T-helper 2 cell treated with Interferon-gamma antibody and Interleukin-4, amounts not matched to agents 5 μg/mL and 100 μg/mL, for 36 hours (primary cell): ENCODE measurements around the gene FHL1.
"Not testable (repeated sequence)": the region's sequence is repeated elsewhere in the genome, so short reads cannot be mapped to it uniquely, and the experiment has no call there.

Source experiments
- DNase-seq: peaks from one replicate; pipeline ENCODE4 v3.0.0; 2021; ENCODE audit warnings: low spot score
- H3K27ac Mint-ChIP-seq: one replicate; pipeline ENCODE4 v1.8.0; 2021; ENCODE audit warnings: mild to moderate bottlenecking, mixed read lengths
- H3K27me3 Mint-ChIP-seq: one replicate; pipeline ENCODE4 v1.8.0; 2021; ENCODE audit warnings: low read depth, mixed read lengths
- H3K36me3 Mint-ChIP-seq: one replicate; pipeline ENCODE4 v1.8.0; 2021; ENCODE audit warnings: low read depth, mixed read lengths
- H3K4me1 Mint-ChIP-seq: one replicate; pipeline ENCODE4 v1.8.0; 2021; ENCODE audit warnings: low read depth, mixed read lengths
- H3K4me3 Mint-ChIP-seq: one replicate; pipeline ENCODE4 v1.8.0; 2022; ENCODE audit warnings: mild to moderate bottlenecking, moderate library complexity, mixed read lengths
- H3K9me3 Mint-ChIP-seq: one replicate; pipeline ENCODE4 v1.8.0; 2021; ENCODE audit warnings: mixed read lengths

Gene FHL1

DNA sequence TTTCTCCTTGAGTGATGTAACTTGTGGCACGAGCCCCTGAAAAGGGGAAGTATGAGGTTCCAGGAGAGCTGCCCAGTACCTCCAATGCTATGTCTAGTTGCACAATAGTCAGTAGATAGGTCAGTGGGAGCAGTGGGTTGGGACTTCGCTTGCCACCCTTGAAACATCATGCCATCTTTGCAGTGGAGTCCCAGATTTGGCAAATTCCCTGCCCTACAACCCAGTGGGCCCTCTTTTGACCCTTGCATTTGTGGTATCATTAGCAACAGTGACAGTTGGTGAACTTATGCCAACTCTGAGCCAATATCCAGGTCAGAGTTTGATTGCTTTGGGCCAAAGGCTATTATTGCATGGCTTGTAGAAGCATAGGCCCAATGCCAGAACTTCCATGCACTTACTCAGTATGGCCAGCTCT, 12.3 kb downstream of the FHL1 start:
- Mint-ChIP-seq H3K36me3 (no peaks in the 10 kb centered on the region), H3K4me1 (peaks cover 16% of the 10 kb centered on the region), H3K27me3 (no peaks in the 10 kb centered on the region), H3K27ac (no peak overlapping the region), H3K9me3 (no peaks in the 10 kb centered on the region), H3K4me3 (no peak overlapping the region)
- no peak for DNase-seq

GRCh38 chrX:136162827-136163570, 15.7 kb downstream of the FHL1 start:
- Mint-ChIP-seq H3K27ac (no peak overlapping the region), H3K36me3 (no peaks in the 10 kb centered on the region), H3K4me3 (no peak overlapping the region), H3K27me3 (no peaks in the 10 kb centered on the region), H3K4me1 (peaks cover 4% of the 10 kb centered on the region), H3K9me3 (no peaks in the 10 kb centered on the region)
- DNase-seq = peak; percentile 14

DNA sequence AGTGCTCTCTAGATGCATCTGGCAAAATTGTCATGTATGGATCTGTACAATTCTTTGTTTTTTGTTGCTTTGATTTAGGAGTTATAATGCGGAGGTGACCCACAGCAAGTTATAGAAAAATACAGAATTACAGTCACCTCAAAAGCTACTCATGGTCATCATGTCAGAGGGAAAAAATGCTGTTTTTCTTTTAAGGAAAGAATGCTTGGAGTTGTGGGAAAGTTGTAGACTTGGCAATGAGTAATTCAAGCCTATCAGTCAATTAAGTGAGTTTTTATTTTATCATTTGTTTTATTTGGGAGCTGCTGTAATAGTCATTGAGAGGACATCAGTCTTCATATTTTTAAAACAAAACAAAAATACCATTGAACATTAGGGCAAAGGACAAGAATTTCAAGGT, 16.4 kb downstream of the FHL1 start:
- H3K4me3 Mint-ChIP-seq = no peak overlapping the region
- no peaks in the 10 kb centered on the region for H3K9me3 Mint-ChIP-seq
- H3K27me3 Mint-ChIP-seq = no peaks in the 10 kb centered on the region
- no peak overlapping the region for H3K27ac Mint-ChIP-seq
- DNase-seq = no peak
- peaks cover 1% of the 10 kb centered on the region for H3K4me1 Mint-ChIP-seq
- no peaks in the 10 kb centered on the region for H3K36me3 Mint-ChIP-seq

- Mint-ChIP-seq H3K27me3 (no peaks in the 10 kb centered on the region), H3K27ac (no peak overlapping the region), H3K9me3 (no peaks in the 10 kb centered on the region), H3K4me3 (no peak overlapping the region), H3K4me1 (peaks cover 1% of the 10 kb centered on the region), H3K36me3 (no peaks in the 10 kb centered on the region)
- DNase-seq = no peak
These were observed 18.1 kb downstream of the FHL1 start for GRCh38 chrX:136165406-136165805.

DNA sequence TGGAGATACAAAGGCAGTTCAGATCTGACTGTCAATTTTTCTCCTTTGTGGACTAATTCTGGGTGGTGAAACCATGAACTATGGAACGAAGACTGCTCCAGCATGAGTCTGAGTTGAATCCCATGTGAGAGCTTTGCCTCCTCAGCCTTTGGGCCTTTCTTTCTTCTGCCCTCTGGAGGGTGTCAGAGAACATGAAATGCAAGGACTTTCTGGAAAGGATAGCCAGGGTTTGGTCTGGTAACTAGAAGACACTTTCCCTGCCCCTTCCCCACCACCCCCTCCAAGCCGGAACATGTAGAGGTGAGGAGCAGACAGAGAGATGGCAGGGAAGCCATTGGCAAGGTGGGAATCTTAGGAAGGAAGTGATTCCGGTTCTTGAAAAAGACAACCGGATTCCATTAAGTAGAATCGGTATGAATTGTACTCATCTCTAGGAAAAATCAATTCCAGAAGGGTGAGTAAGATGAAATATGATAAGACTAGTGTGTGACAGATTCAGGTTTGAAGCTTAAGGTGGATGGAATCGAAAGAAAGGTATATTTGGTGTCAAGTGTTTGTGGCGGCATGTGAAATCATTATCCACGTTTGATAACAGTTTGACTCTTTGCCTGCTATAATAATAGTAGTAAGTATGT, 19.0 kb downstream of the FHL1 start:
- no peak for DNase-seq
- no peaks in the 10 kb centered on the region for H3K27me3 Mint-ChIP-seq
- H3K4me1 Mint-ChIP-seq = peaks cover 1% of the 10 kb centered on the region
- H3K36me3 Mint-ChIP-seq = no peaks in the 10 kb centered on the region
- no peak overlapping the region for H3K27ac Mint-ChIP-seq
- H3K4me3 Mint-ChIP-seq = no peak overlapping the region
- no peaks in the 10 kb centered on the region for H3K9me3 Mint-ChIP-seq

- not testable (repeated sequence) for H3K4me1 Mint-ChIP-seq
These were observed 20.7 kb downstream of the FHL1 start for GRCh38 chrX:136167989-136168388.

GRCh38 chrX:136168929-136169735, 21.8 kb downstream of the FHL1 start:
- no peaks in the 10 kb centered on the region for H3K9me3 Mint-ChIP-seq
- no peaks in the 10 kb centered on the region for H3K36me3 Mint-ChIP-seq
- no peak for DNase-seq
- no peaks in the 10 kb centered on the region for H3K27me3 Mint-ChIP-seq
- no peak overlapping the region for H3K27ac Mint-ChIP-seq
- peaks cover 1% of the 10 kb centered on the region for H3K4me1 Mint-ChIP-seq
- no peak overlapping the region for H3K4me3 Mint-ChIP-seq

More at GRCh38 chrX:136167989-136168388, 20.7 kb downstream of the FHL1 start:
- not testable (repeated sequence) for H3K27ac Mint-ChIP-seq, H3K9me3 Mint-ChIP-seq, DNase-seq, H3K4me3 Mint-ChIP-seq, H3K36me3 Mint-ChIP-seq, H3K27me3 Mint-ChIP-seq

DNA sequence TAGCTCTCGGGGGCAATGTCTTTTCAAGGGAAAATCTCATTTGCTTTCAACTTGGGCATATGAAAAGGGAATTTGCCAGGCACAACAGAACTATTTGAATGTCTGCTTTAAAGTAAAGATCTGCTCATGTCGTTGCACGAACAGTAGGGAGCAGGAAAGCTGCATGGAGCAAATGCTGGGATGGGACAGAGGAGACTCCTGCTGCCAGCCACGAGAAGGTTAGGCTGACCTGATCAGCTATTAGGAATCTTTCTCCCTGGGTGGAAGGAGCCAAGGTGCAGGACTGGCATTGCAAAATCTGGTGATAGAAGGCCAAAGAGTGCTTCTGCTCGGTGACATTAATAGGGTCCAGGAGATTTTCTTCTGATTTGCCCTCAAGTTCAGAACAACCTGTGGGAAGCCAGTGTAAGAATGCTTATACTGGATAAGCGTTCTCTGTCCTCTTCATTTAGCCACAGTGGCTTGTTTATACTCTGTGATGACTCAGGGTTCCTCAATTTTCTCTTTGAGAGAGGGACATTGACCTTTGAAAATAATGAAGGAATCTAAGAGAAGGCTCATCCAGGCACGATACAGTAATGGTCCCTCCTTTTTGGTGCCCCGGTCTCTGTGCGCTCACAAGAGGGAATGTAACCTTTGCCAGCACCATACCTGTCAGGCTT, 22.9 kb downstream of the FHL1 start:
- no peak overlapping the region for H3K27ac Mint-ChIP-seq
- DNase-seq = no peak
- no peaks in the 10 kb centered on the region for H3K36me3 Mint-ChIP-seq
- peaks cover 1% of the 10 kb centered on the region for H3K4me1 Mint-ChIP-seq
- no peak overlapping the region for H3K4me3 Mint-ChIP-seq
- no peaks in the 10 kb centered on the region for H3K27me3 Mint-ChIP-seq
- H3K9me3 Mint-ChIP-seq = no peaks in the 10 kb centered on the region

DNA sequence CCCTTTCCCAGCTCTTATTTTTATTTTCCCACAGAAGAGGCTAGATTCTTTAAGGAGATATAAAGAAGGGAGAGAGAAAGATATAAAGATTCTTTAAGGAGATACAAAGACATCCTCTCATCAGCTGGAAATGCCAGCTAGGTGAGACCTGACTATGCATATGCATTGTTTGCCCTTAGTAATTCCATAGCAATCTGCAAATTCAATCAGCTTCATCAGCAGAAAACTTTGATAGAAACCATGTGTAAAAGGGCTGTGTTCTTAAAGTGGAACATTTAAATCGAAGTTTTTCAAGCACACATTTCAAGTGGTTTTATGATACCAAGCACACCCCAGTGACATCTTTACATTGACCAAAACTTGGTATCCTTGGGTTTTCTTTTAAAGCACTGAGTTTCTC, 24.1 kb downstream of the FHL1 start:
- Mint-ChIP-seq H3K27me3 (no peaks in the 10 kb centered on the region), H3K27ac (no peak overlapping the region), H3K4me3 (no peak overlapping the region), H3K4me1 (no peaks in the 10 kb centered on the region), H3K9me3 (no peaks in the 10 kb centered on the region), H3K36me3 (no peaks in the 10 kb centered on the region)
- no peak for DNase-seq

- Mint-ChIP-seq H3K27ac (no peak overlapping the region), H3K27me3 (no peaks in the 10 kb centered on the region), H3K4me3 (no peak overlapping the region), H3K9me3 (no peaks in the 10 kb centered on the region), H3K36me3 (no peaks in the 10 kb centered on the region), H3K4me1 (no peaks in the 10 kb centered on the region)
- no peak for DNase-seq
These were observed 29.1 kb downstream of the FHL1 start for GRCh38 chrX:136176399-136176825.

- Mint-ChIP-seq H3K4me1 (no peaks in the 10 kb centered on the region), H3K4me3 (no peak overlapping the region), H3K36me3 (no peaks in the 10 kb centered on the region), H3K27me3 (no peaks in the 10 kb centered on the region), H3K9me3 (no peaks in the 10 kb centered on the region), H3K27ac (no peak overlapping the region)
- DNase-seq = no peak
These were observed 31.8 kb downstream of the FHL1 start for GRCh38 chrX:136179133-136179532.

DNA sequence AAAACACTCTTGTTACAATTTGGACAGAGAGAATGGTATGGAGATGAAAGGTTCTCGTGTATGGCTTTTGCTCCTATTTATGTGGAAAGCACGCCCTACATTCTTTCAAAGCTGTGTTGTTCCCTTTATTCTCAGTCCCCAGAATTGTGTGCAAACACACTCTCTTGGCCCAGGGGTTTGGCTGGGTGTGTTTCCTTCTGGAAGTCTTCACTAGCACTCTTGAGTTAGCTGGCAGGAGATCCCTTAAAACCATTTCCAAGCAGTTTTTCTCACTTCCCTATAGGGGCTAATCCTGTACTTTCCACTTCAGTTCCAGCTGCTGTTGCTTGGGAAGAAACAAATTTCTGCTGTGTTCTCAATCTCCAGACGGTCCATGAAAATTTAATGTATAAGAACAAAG, 35.1 kb downstream of the FHL1 start:
- no peak for DNase-seq
- Mint-ChIP-seq H3K27ac (no peak overlapping the region), H3K27me3 (no peaks in the 10 kb centered on the region), H3K36me3 (no peaks in the 10 kb centered on the region), H3K9me3 (no peaks in the 10 kb centered on the region), H3K4me1 (no peaks in the 10 kb centered on the region), H3K4me3 (no peak overlapping the region)

- Mint-ChIP-seq H3K36me3 (no peaks in the 10 kb centered on the region), H3K9me3 (no peaks in the 10 kb centered on the region), H3K27me3 (no peaks in the 10 kb centered on the region), H3K4me1 (no peaks in the 10 kb centered on the region), H3K27ac (no peak overlapping the region), H3K4me3 (no peak overlapping the region)
- no peak for DNase-seq
These were observed 35.8 kb downstream of the FHL1 start for GRCh38 chrX:136183172-136183571.

- no peak overlapping the region for H3K27ac Mint-ChIP-seq
- H3K4me3 Mint-ChIP-seq = no peak overlapping the region
These were observed 36.6 kb downstream of the FHL1 start for GRCh38 chrX:136183917-136184316.

More at GRCh38 chrX:136183917-136184316, 36.6 kb downstream of the FHL1 start:
- H3K27me3 Mint-ChIP-seq = no peaks in the 10 kb centered on the region
- DNase-seq = no peak
- no peaks in the 10 kb centered on the region for H3K4me1 Mint-ChIP-seq
- no peaks in the 10 kb centered on the region for H3K9me3 Mint-ChIP-seq
- H3K36me3 Mint-ChIP-seq = no peaks in the 10 kb centered on the region
